Body of pancreas (tissue), 4 donors: ENCODE results near the gene ATG4B.

Experiments
- POLR2A ChIP-seq, 3 donors: fragments of 450-650 bp; IDR thresholded peaks; one replicate each; pipeline ENCODE4 v1.6.1; 2016; ENCODE audit warnings: antibody characterized with exemption in 3 of 3, mild to moderate bottlenecking in 2 of 3
- TF ChIP-seq, protein P1 (sequence below), 7 experiments: fragments of 450-650 bp in 4 of 7; fragments of 200-600 bp in 3 of 7; sonication (generic) in 3 of 7; IDR thresholded peaks; one replicate each; pipeline ENCODE4 v1.5.1; 2016 to 2019; ENCODE audit warnings: antibody characterized with exemption in 7 of 7

DNA sequence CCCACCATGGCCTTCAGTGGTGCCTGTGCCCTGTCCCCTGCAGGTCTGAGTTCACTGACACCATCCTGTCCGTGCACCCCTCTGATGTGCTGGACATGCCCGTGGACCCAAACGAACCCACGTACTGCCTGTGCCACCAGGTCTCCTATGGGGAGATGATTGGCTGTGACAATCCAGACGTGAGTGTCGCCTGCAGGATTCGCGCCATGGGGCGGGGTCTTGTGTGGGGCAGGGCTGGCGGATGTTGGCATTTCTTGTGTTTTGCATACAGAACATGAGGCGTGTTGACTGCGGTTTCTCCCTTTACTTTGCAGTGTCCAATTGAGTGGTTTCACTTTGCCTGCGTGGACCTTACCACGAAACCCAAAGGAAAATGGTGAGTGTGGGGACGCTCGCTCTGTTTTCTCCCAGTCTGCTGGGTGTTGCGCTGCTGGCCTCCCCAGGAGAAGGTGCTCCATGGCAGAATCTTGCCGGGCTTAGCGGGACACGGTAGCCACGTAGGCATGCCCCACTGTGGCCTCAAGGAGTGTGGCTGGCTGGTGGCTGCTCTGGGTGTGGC, 85.5 kb downstream of the ATG4B start:
- TF ChIP-seq POLR2A (IDR thresholded peaks at IDR 0.05): no peak
- TF ChIP-seq, protein P1, sequence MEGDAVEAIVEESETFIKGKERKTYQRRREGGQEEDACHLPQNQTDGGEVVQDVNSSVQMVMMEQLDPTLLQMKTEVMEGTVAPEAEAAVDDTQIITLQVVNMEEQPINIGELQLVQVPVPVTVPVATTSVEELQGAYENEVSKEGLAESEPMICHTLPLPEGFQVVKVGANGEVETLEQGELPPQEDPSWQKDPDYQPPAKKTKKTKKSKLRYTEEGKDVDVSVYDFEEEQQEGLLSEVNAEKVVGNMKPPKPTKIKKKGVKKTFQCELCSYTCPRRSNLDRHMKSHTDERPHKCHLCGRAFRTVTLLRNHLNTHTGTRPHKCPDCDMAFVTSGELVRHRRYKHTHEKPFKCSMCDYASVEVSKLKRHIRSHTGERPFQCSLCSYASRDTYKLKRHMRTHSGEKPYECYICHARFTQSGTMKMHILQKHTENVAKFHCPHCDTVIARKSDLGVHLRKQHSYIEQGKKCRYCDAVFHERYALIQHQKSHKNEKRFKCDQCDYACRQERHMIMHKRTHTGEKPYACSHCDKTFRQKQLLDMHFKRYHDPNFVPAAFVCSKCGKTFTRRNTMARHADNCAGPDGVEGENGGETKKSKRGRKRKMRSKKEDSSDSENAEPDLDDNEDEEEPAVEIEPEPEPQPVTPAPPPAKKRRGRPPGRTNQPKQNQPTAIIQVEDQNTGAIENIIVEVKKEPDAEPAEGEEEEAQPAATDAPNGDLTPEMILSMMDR (IDR thresholded peaks at IDR 0.05): no peak
